Activated CD4-positive, alpha-beta T cell treated with anti-CD3 and anti-CD28 coated beads, Interleukin-2, Interleukin-4, amounts not matched to agents 100 ng/mL and 50 ng/mL, durations not matched to agents 16 hours and 8 hours (primary cell): ENCODE data around the gene SSUH2.
"Not testable (repeated sequence)": the region's sequence is repeated elsewhere in the genome, so short reads cannot be mapped to it uniquely, and the experiment has no call there.

Source experiments
- DNase-seq: peaks from one replicate; pipeline ENCODE4 v3.0.0-alpha.2; 2020; ENCODE audit warnings: low spot score

SSUH2 gene

DNA sequence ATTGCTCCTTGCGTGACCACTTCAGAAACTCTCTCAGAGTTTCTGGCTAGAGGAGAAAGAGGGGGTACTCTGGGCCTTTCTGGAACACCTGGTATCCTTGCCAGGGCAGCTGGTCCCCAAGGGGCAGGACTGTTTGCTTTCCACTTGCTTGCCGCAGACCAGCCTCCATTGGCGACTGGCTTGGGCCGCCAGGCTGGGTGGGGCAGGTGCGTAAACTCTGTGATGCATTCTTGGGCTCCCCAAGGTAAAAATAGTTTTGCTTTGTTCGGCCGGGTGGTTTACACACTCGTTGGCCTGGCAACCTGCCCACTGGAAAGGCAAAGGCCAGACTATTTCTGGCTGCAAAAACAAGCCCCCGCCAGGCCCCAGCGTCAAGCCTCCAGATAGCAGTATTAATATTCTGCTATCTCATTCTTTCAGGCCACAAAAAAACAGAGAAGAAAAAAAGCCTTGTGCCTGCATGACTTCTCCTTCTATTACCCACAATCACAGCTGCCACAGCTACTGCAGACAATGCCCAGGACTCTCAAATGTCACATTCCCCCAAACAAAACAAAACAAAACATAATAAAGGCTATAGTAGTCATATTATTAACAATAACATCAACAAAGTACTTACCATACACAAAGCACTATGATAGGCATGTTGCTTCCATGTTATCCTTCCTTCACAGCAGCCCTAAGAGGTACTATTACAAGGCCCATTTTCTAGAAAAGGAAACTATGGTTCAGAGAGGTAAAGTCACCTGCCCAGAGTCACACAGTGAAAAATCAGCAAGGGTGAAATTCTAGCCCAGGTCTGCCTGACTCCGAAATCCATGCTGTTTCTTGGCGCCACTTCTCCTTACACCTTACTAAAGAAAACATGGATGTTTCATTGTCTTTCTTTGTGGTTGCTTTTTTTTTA is 14.0 kb upstream of the SSUH2 start:
- DNase-seq = no peak

- DNase-seq = no peak
These were observed 13.3 kb upstream of the SSUH2 start for GRCh38 chr3:8657804-8658305.

DNA sequence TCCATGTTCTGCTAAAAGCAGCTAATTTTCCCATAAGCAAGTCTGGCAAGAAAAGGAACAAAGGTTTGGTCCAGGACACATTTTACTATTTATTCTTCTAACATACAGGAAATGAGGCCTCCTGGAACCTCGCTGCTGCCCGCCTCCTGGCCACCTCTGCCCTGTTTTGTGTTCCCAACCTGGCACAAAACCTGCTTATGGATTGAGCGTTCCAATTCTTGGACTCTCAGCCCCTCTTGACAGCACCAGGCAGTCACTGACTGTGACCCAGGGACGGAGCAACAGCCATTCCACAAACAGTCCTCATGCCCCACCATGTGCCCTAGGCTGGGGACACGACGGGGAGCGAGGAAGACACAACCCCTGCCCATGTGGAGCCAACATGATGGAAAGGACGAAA is 11.6 kb upstream of the SSUH2 start:
- DNase-seq = no peak

- no peak for DNase-seq
These were observed 10.8 kb upstream of the SSUH2 start for GRCh38 chr3:8655387-8655835.

- DNase-seq = not testable (repeated sequence)
These were observed 10.2 kb upstream of the SSUH2 start for GRCh38 chr3:8654572-8655329.

GRCh38 chr3:8653800-8654408 is 9.3 kb upstream of the SSUH2 start:
- DNase-seq = no peak

- no peak for DNase-seq
These were observed 7.9 kb upstream of the SSUH2 start for GRCh38 chr3:8652324-8652987.

DNA sequence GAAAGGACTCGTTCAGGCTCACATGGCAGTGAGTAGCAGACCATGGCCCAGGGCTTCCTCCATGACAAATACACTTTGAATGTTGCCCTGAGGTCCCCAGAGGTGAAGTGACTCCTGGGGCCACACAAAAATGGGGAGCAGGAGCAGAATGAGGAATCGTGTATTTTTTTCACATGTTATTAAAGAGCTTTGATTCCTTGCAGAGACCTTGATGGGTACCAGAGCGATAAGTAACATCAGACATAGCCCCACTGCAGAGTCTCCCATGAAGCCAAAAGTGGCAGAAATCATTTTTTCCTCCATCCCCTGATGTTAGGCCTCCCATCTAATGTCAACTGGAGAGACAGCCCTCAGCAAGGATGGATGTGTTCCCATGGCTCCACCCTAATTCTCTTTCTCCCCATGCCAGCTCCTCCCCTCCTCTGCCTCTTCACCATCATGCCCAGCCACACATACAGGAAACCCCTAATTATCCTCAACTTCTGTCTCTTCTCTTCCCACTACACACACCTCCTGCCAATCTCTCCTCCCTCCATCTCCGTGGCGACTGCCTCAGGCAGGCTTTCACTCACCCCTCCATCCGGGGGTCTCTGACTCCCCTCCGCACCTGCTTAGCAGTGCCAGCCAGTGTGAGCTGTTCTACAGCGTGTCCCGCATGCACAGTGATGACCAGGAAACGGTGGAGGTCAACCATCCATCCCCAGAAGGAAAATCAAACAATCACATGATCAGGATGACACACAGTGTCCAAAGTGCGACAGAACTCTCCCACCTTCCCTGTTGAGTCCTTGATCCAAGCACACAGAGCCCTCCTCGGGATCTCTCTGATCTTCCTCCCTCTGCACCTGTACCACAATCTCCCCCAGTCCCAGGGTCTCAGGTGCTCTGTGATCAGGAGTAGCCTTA is 7.1 kb upstream of the SSUH2 start:
- DNase-seq = no peak

DNA sequence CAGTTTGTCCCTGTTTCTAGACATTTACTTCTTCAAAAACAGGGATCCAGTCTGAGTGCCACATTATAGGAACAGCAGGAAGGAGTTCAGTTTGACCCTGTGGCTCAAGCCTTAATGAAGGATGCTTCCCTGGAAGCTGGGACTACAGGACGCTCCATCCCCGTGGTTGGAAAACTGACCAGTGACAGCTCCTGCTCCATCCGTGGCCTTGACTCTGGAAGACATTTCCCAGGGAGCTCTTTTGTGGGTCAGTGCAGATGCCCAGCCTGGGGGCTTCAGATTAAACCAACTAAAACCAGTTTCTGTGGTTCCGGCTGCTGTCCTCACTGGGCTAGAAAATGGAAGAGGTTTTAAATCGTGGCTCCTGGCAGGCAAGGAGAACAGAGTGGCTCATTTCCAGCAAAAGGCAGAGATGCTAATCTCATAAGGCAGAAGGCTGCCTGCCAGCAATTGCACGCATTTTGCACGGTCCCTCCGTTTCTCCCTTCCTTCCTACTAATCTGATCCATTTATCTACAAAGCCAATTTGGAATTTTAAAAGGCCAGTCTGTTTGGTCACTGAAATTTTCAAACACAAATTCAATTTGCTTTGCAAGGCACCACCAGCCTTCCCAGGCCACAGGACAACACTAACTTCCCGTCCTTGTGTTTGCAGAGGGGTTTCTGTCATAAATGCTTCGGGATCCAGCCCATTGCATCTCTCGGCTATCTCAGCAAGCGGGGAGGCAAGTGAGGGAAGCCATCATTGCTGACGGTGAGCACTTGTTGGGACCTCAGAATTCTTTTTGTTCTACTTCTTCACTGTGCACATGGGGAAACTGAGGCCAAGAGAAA is 6.2 kb upstream of the SSUH2 start:
- DNase-seq = no peak

- DNase-seq = no peak
These were observed 5.2 kb upstream of the SSUH2 start for GRCh38 chr3:8649757-8650156.

DNA sequence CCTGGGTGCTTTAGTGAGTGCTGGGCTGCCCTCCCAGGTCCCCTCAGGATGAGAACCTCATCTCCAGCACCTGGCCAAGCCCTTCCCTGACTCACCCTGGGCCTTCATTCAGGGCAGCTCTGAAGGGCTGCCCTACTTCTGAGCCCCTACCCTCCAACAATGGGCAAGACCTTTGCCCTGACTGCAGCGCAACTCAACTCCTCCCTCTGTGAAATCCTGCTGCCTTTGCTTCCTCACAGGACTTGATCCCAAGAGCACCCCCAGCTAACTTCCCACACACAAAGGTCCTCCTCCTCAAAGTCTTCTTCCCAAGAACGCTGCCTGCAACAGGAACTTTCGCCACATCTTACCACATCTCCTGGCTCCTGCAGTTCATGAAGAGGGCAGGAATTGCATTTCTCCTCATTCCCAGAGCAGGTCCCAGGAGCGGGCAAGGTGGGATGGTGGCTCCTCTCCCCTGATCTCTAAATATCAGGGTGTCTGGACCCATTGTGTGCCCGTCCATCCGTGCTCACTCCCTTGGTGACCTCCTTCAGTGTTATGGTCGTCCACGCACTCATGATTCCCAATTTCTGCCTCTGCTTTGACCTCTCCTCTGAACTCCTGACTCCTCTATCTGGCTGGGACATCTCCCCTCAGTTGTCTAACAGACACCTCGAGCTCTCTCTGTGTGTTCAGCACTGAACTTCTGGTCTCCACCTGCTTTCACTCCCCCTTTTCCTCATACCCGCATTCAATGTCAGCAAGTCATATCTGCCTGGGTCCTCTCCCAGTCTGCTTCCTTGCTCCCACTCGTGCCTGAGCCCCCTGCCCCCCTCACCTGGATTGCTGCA is 4.5 kb upstream of the SSUH2 start:
- DNase-seq = no peak

GRCh38 chr3:8647137-8647985 is 2.8 kb upstream of the SSUH2 start:
- no peak for DNase-seq

DNA sequence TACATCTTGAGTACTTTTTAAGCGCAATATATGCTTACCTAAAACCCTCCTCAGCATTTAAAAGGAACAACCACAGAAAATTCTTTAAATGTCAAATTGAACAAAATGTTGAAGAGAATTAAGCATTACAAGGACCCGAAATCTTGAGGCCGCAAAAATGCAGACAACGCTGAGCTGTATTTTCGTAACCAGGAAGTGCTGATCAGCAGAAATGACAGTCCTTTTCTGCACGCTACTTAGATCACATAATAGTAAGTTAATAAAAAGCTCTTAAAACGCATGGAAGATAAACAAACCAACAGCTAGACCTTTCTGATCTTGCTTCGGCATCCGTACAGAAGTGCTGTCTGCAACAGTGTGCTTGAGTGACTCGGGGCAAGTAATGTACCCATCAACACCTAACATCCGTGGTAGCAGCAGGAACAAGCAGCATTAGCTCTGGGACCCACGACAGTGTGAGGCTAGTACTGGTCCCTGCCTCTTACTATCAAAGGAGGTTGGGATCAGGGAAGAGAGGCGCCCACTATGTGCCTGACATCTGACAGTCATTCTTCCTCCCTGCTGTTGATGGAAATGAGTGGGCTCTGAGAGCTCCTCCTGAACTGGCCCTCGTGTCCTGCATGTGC is 1.8 kb upstream of the SSUH2 start:
- DNase-seq = no peak

GRCh38 chr3:8645712-8646111 is 1.1 kb upstream of the SSUH2 start:
- DNase-seq = no peak

DNA sequence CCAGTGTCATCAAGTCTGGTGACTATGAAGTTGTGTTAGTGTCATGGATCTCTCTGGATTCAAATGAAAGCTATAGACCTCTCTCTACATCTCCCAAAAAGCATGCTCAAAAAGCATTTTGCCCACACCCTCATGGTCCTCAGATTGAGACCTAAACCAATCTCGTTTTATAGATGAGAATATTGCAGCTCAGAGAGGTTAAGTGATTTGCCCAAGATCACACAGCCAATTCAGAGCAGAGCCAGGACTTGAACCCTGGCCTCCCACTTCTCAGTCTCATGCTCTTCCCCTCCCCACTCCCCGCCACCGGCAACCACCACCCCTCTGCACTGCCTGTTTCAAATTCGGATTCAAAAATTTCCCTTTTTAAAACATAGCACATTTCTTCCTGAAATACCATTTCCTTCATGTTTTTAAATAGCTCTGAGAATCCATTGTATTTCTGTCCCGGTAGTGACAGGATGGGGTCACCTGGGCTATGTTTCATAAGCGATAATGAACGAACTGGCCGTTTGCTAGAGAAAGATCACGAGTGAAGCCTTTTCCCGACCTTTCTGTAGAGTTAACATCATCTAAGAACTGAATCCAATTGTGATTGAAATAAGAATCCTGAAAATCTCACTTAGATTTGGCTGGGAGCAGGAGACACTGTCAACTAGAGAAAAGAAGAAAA is 769 bp downstream of the SSUH2 start:
- DNase-seq = no peak

DNA sequence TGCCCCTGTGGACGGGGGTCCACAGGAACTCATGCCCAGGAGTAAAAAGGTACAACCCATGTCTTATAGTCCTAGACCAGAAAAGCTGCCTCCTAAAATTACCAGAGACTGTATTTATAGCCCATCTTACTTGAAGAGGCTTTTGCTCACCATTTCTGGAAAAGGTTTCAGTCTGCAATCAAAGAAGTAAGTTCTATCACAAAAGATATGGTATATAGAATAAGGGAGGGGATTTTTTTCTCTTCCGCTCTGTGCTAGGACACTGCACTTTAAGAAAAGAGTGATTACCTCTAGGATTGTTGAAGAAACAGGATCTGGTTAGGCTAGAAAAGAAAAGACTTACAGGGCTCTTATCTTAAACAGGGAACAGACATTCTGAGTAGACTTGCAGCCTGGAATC is 2.6 kb downstream of the SSUH2 start:
- no peak for DNase-seq

GRCh38 chr3:8641472-8641871 is 3.1 kb downstream of the SSUH2 start:
- no peak for DNase-seq
